ENCODE measurements around the gene KIAA1217.

DNA sequence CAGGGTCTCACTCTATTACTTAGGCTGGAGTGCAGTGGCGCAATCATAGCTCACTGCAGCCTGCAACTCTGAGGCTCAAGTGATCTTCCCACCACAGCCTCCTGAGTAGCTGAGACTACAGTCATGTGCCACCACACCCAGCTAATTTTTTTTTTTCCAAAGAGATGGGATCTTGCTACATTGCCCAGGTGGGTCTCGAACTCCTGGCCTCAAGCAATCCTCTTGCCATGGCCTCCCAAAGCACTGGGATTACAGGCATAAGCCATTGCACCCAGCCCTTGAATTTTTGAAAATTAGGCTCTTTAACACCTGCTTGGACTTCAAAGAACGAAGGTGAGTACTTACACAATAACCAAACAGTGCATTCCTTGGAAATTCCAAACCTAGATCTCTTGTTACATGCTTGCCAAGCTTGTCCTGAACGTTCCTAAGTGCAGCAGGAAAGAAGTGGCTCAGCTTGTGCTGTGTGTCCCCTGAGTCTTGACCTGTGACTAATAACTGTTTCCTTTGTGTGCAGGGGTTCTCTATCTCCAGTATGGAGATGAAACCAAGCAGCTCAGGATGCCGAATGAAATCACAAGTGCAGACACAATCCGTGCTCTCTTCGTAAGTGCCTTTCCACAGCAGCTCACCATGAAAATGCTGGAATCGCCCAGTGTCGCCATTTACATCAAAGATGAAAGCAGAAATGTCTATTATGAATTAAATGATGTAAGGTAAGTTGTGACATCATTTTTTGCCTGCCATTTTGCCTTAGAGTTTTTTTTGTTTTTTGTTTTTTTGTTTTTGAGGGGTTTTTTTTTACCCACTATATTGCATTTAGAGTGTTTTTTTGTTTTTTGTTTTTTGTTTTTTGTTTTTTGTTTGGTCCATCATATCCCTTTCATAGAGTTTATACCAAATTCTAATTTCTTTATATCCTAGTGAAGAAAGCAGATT lies 223.8 kb downstream of the KIAA1217 start:
- no peak for TF ChIP-seq CTCF (conservative IDR thresholded peaks at IDR 0.05; ENCODE audit: low read length)
- TF ChIP-seq EZH2phosphoT487 (IDR thresholded peaks at IDR 0.05; ENCODE audit: borderline replicate concordance): no peak
